OCI-LY7 (cell line): ENCODE data around the gene PTPRT. TPM values are rescaled to one million over a fixed set of nuclear protein-coding genes. Genes with fewer than 3 reads are reported as not detected.

Experiments
- BruUV-seq: library from RNA; stranded (reverse); fragments of 400-500 nt; replicated peaks from 2 replicates; lab custom pipeline; 2021; lab: Mats Ljungman, UMichigan
- CTCF ChIA-PET: fragments of 300-600 bp; sonication (Branson Sonifier 250); formaldehyde crosslinking; loops from one replicate; lab custom pipeline; 2022; ENCODE audit warnings: antibody characterized with exemption; ENCODE audit not compliant: unreplicated experiment; lab: Charles Lee
- POLR2A ChIA-PET: fragments of 300-600 bp; sonication (Branson Sonifier 250); formaldehyde crosslinking; loops from one replicate; lab custom pipeline; 2022; ENCODE audit warnings: antibody characterized with exemption; lab: Charles Lee
- DNase-seq: peaks from one replicate; pipeline ENCODE4 v3.0.0-alpha.2; 2015; ENCODE audit warnings: low spot score
- H2AFZ ChIP-seq: fragments of 200-600 bp; sonication (generic), shearing (Covaris generic); 2 replicates; pipeline ENCODE4 v1.6.1; 2014; ENCODE audit warnings: mild to moderate bottlenecking, antibody characterized with exemption, low read length, moderate library complexity
- H3K27ac ChIP-seq: fragments of 200-600 bp; sonication (generic); 2 replicates; pipeline ENCODE4 v1.5.1; 2014; ENCODE audit warnings: mixed run types, low read depth, mild to moderate bottlenecking, moderate library complexity, low read length, inconsistent platforms; ENCODE audit not compliant: poor library complexity, severe bottlenecking
- H3K36me3 ChIP-seq: fragments of 200-600 bp; sonication (generic); 2 replicates; pipeline ENCODE4 v1.6.1; 2014; ENCODE audit warnings: mild to moderate bottlenecking, antibody characterized with exemption, low read length, moderate library complexity, mixed read lengths; ENCODE audit not compliant: insufficient read depth
- H3K4me1 ChIP-seq: fragments of 200-600 bp; sonication (generic); 2 replicates; pipeline ENCODE4 v1.5.1; 2014; ENCODE audit warnings: mild to moderate bottlenecking, low read length; ENCODE audit not compliant: insufficient read depth, poor library complexity, severe bottlenecking
- H3K4me2 ChIP-seq: fragments of 200-600 bp; sonication (generic); 2 replicates; pipeline ENCODE4 v1.6.1; 2014; ENCODE audit warnings: mild to moderate bottlenecking, low read length
- H3K4me3 ChIP-seq: fragments of 200-600 bp; sonication (generic); 2 replicates; pipeline ENCODE4 v1.5.1; 2014; ENCODE audit warnings: mild to moderate bottlenecking, low read depth, low read length; ENCODE audit not compliant: poor library complexity, severe bottlenecking
- H3K79me2 ChIP-seq: fragments of 200-600 bp; sonication (generic); 2 replicates; pipeline ENCODE4 v1.6.1; 2016; ENCODE audit warnings: low read depth, mild to moderate bottlenecking, low read length, moderate library complexity, mixed read lengths; ENCODE audit not compliant: insufficient read depth
- H3K9me2 ChIP-seq: fragments of 200-600 bp; sonication (generic); 2 replicates; pipeline ENCODE4 v1.6.1; 2016; ENCODE audit warnings: mild to moderate bottlenecking, low read length, mixed read lengths; ENCODE audit not compliant: insufficient read depth
- H3K9me3 ChIP-seq: fragments of 200-600 bp; sonication (generic); 2 replicates; pipeline ENCODE4 v1.6.1; 2014; ENCODE audit warnings: mild to moderate bottlenecking, mixed run types, low read length, mixed read lengths
- H4K20me1 ChIP-seq: fragments of 200-600 bp; sonication (generic); 2 replicates; pipeline ENCODE4 v1.6.1; 2014; ENCODE audit warnings: mild to moderate bottlenecking, antibody characterized with exemption, low read length, moderate library complexity, mixed read lengths; ENCODE audit not compliant: insufficient read depth
- EZH2phosphoT487 ChIP-seq: fragments of 200-600 bp; sonication (generic); IDR thresholded peaks from 2 replicates; pipeline ENCODE4 v1.6.1; 2018; ENCODE audit warnings: low read depth, borderline replicate concordance, mild to moderate bottlenecking, mixed run types, antibody characterized with exemption, low read length, moderate library complexity, mixed read lengths
- intact Hi-C: fragments of 100-400 bp; cut with micrococcal nuclease; formaldehyde crosslinking; loops from one replicate; pipeline ENCODE4 v1.10.0; 2022; ENCODE audit not compliant: unreplicated experiment
- total RNA-seq, 2 experiments: library from RNA; depleted of rRNA in 1 of 2; stranded (reverse); fragments of >200 nt in 1 of 2; shearing (Covaris generic) in 1 of 2; gene quantifications; 2 replicates each; pipeline ENCODE4 v1.2.3, GENCODE V29; 2014 to 2022
- TF ChIP-seq, protein P1 (sequence below): fragments of 200-600 bp; sonication (generic); conservative IDR thresholded peaks from 2 replicates; pipeline ENCODE4 v1.5.1; 2014; ENCODE audit warnings: mild to moderate bottlenecking, antibody characterized with exemption, low read length, moderate library complexity, mixed read lengths

The PTPRT gene
- total RNA-seq, 2 experiments from 2014 or later: not detected

DNA sequence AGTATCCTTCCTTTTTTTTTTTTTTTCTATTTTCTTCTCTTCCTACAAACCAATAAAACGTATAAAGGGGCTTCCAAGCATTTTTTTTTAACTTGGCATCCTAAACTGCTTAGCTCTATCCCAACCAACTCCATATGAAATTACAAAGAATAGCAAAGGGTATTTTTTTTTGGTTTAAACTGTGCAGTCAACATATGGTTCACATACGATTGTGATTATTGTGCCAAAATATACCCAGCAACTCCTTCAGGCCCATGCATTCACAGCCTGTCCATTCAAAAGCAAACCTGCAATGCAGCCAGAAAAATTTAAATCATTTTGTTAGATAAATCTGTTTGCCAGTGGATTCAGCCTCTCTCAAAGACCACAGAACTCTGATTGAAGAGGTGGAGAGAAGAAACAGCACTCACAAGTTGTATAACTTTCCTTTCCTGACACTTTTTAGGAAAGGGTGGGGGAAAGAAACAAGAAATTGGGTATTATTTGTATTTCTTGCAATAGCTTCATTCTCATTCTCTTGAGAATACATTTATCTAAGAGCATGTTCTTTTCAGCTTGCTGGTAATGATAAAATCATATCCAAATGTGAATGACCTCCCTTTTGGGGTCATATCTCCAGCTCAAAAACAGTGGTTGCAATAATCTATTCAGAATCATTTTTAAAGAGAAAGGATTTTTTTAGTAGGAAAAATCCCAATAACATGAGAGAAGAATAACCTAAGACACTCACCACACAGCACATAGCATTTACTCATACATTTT, 870.3 kb downstream of the PTPRT start:
- H3K4me2 ChIP-seq: no peak overlapping the region
- H3K36me3 ChIP-seq: no peaks in the 10 kb centered on the region
- H3K79me2 ChIP-seq: no peaks in the 10 kb centered on the region
- intact Hi-C loops: no loop called here
- H3K27ac ChIP-seq: no peak overlapping the region
- no TSS peak for BruUV-seq
- POLR2A ChIA-PET: interaction anchor here (0.7 kb wide), 2 partner anchors 37 to 294 kb away, joined by 3 to 5 read pairs; no protein-coding TSS in a partner anchor
- H3K4me1 ChIP-seq: no peaks in the 10 kb centered on the region
- CTCF ChIA-PET: no interaction called here
- no peak for DNase-seq
- H3K9me3 ChIP-seq: no peaks in the 10 kb centered on the region
- no peak overlapping the region for H3K4me3 ChIP-seq
- TF ChIP-seq EZH2phosphoT487: no peak
- TF ChIP-seq, protein P1, sequence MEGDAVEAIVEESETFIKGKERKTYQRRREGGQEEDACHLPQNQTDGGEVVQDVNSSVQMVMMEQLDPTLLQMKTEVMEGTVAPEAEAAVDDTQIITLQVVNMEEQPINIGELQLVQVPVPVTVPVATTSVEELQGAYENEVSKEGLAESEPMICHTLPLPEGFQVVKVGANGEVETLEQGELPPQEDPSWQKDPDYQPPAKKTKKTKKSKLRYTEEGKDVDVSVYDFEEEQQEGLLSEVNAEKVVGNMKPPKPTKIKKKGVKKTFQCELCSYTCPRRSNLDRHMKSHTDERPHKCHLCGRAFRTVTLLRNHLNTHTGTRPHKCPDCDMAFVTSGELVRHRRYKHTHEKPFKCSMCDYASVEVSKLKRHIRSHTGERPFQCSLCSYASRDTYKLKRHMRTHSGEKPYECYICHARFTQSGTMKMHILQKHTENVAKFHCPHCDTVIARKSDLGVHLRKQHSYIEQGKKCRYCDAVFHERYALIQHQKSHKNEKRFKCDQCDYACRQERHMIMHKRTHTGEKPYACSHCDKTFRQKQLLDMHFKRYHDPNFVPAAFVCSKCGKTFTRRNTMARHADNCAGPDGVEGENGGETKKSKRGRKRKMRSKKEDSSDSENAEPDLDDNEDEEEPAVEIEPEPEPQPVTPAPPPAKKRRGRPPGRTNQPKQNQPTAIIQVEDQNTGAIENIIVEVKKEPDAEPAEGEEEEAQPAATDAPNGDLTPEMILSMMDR: no peak
- no peak overlapping the region for H2AFZ ChIP-seq
- H3K9me2 ChIP-seq: no peaks in the 10 kb centered on the region
- H4K20me1 ChIP-seq: no peaks in the 10 kb centered on the region

DNA sequence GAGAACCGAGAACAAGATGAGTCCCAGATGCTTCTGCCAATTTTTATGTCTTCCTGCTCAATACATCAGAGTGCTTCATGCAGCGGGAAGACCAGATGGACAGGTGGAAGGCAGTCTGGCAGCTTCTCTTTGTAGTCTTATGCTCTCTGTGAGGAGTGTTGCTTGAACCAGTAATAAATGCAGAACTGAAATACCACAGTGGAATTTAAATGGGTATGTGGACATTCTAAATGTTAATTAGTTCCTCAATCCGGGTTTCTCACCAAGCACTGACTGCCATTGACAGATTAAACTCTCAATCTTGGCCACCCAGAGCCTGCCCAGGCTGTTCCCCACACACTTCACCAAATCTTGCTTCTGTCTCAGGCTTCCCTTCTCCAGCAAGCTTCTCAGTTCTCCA, 876.0 kb downstream of the PTPRT start:
- no peak overlapping the region for H3K27ac ChIP-seq
- H3K4me1 ChIP-seq: no peaks in the 10 kb centered on the region
- ChIA-PET CTCF (no interaction called here), POLR2A (interaction anchor here (0.7 kb wide), 1 partner anchor 15 kb away, joined by 3 read pairs; no protein-coding TSS in a partner anchor)
- no peaks in the 10 kb centered on the region for H3K9me3 ChIP-seq
- no peak overlapping the region for H3K4me3 ChIP-seq
- no peaks in the 10 kb centered on the region for H4K20me1 ChIP-seq
- H3K9me2 ChIP-seq: no peaks in the 10 kb centered on the region
- no peaks in the 10 kb centered on the region for H3K36me3 ChIP-seq
- no peak overlapping the region for H2AFZ ChIP-seq
- no peak overlapping the region for H3K4me2 ChIP-seq
- no peak for TF ChIP-seq EZH2phosphoT487
- TF ChIP-seq, protein P1: no peak
- H3K79me2 ChIP-seq: no peaks in the 10 kb centered on the region
- intact Hi-C loops: no loop called here
- no TSS peak for BruUV-seq
- DNase-seq: no peak

GRCh38 chr20:42309050-42309449, 880.7 kb downstream of the PTPRT start:
- no peak for DNase-seq
- Histone ChIP-seq H3K36me3 (no peaks in the 10 kb centered on the region), H4K20me1 (no peaks in the 10 kb centered on the region), H3K4me1 (no peaks in the 10 kb centered on the region), H3K4me3 (no peak overlapping the region), H3K79me2 (no peaks in the 10 kb centered on the region), H3K9me3 (no peaks in the 10 kb centered on the region), H2AFZ (no peak overlapping the region), H3K9me2 (no peaks in the 10 kb centered on the region), H3K27ac (no peak overlapping the region), H3K4me2 (no peak overlapping the region)
- ChIA-PET POLR2A (no interaction called here), CTCF (no interaction called here)
- intact Hi-C loops: no loop called here
- no peak for TF ChIP-seq EZH2phosphoT487
- TF ChIP-seq, protein P1: no peak
- no TSS peak for BruUV-seq
